WTC11 (cell line): Measurements from ENCODE around the gene ZSCAN16.

Source experiments
- ESRRA ChIP-seq: sonication (generic); formaldehyde crosslinking; IDR thresholded peaks from 2 replicates; pipeline ENCODE4 v1.8.1; 2022; ENCODE audit warnings: mild to moderate bottlenecking, missing genetic modification reagents, borderline replicate concordance
- TCF7 ChIP-seq: sonication (generic); formaldehyde crosslinking; IDR thresholded peaks from 2 replicates; pipeline ENCODE4 v1.8.0; 2022; ENCODE audit warnings: mild to moderate bottlenecking, low read depth, missing genetic modification reagents, moderate library complexity
- TEAD4 ChIP-seq: sonication (generic); formaldehyde crosslinking; IDR thresholded peaks from 2 replicates; pipeline ENCODE4 v1.8.0; 2022; ENCODE audit warnings: mild to moderate bottlenecking, missing genetic modification reagents
- TF ChIP-seq, protein P1 (sequence below): fragments of 250-450 bp; sonication (Bioruptor Pico); IDR thresholded peaks from 2 replicates; pipeline ENCODE4 v1.8.0; 2021; ENCODE audit warnings: mild to moderate bottlenecking
- TF ChIP-seq, protein P2 (sequence below): fragments of 200-600 bp; IDR thresholded peaks from 2 replicates; pipeline ENCODE4 v1.8.0; 2022; ENCODE audit warnings: antibody characterized with exemption
- TF ChIP-seq, protein P3 (sequence below): sonication (generic); formaldehyde crosslinking; IDR thresholded peaks from 2 replicates; pipeline ENCODE4 v1.8.0; 2022; ENCODE audit warnings: missing genetic modification reagents
- TF ChIP-seq, protein P4 (sequence below): sonication (generic); formaldehyde crosslinking; IDR thresholded peaks from 2 replicates; pipeline ENCODE4 v1.8.0; 2022; ENCODE audit warnings: mild to moderate bottlenecking, missing genetic modification reagents
- TF ChIP-seq, protein P5 (sequence below): sonication (generic); formaldehyde crosslinking; IDR thresholded peaks from 2 replicates; pipeline ENCODE4 v1.8.1; 2023; ENCODE audit warnings: mild to moderate bottlenecking, missing genetic modification reagents

DNA sequence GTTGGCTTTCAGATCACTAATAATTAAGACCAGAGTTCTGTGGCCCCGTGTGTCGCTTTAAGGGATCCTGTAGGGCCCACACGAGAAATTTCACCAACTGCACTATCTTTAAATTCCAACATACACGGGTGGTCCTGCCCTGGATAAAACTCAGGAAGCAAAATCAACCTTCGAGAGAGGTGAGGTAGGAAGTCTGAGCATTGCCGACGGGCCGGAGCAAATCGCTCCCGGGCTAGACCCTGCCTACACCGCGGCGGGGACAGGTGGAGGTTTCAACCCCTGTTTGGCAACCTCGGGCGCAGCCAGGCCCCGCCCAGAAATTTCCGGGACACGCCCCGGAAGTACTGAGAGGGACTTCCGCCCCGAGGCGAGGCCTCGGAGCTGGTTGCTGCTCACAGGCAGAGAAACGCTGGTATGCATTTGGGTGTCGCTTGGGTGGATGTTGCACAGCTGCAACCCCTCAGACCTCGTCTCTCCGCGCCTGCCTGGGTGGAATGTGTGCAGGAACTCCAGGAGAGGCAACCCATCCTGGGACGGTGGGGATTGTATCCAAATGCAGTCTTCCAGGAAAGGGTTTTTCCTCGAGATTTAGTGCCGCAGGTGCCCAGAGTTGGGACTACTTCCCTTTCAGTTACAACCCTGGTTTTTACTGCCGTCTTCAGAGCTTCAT lies 37.1 kb downstream of the ZSCAN16 start:
- TF ChIP-seq, protein P1, sequence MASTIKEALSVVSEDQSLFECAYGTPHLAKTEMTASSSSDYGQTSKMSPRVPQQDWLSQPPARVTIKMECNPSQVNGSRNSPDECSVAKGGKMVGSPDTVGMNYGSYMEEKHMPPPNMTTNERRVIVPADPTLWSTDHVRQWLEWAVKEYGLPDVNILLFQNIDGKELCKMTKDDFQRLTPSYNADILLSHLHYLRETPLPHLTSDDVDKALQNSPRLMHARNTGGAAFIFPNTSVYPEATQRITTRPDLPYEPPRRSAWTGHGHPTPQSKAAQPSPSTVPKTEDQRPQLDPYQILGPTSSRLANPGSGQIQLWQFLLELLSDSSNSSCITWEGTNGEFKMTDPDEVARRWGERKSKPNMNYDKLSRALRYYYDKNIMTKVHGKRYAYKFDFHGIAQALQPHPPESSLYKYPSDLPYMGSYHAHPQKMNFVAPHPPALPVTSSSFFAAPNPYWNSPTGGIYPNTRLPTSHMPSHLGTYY (CRISPR knock-in tag): no peak
- TF ChIP-seq, protein P2, sequence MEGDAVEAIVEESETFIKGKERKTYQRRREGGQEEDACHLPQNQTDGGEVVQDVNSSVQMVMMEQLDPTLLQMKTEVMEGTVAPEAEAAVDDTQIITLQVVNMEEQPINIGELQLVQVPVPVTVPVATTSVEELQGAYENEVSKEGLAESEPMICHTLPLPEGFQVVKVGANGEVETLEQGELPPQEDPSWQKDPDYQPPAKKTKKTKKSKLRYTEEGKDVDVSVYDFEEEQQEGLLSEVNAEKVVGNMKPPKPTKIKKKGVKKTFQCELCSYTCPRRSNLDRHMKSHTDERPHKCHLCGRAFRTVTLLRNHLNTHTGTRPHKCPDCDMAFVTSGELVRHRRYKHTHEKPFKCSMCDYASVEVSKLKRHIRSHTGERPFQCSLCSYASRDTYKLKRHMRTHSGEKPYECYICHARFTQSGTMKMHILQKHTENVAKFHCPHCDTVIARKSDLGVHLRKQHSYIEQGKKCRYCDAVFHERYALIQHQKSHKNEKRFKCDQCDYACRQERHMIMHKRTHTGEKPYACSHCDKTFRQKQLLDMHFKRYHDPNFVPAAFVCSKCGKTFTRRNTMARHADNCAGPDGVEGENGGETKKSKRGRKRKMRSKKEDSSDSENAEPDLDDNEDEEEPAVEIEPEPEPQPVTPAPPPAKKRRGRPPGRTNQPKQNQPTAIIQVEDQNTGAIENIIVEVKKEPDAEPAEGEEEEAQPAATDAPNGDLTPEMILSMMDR: no peak
- TF ChIP-seq, protein P3, sequence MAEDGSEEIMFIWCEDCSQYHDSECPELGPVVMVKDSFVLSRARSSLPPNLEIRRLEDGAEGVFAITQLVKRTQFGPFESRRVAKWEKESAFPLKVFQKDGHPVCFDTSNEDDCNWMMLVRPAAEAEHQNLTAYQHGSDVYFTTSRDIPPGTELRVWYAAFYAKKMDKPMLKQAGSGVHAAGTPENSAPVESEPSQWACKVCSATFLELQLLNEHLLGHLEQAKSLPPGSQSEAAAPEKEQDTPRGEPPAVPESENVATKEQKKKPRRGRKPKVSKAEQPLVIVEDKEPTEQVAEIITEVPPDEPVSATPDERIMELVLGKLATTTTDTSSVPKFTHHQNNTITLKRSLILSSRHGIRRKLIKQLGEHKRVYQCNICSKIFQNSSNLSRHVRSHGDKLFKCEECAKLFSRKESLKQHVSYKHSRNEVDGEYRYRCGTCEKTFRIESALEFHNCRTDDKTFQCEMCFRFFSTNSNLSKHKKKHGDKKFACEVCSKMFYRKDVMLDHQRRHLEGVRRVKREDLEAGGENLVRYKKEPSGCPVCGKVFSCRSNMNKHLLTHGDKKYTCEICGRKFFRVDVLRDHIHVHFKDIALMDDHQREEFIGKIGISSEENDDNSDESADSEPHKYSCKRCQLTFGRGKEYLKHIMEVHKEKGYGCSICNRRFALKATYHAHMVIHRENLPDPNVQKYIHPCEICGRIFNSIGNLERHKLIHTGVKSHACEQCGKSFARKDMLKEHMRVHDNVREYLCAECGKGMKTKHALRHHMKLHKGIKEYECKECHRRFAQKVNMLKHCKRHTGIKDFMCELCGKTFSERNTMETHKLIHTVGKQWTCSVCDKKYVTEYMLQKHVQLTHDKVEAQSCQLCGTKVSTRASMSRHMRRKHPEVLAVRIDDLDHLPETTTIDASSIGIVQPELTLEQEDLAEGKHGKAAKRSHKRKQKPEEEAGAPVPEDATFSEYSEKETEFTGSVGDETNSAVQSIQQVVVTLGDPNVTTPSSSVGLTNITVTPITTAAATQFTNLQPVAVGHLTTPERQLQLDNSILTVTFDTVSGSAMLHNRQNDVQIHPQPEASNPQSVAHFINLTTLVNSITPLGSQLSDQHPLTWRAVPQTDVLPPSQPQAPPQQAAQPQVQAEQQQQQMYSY: no peak
- TF ChIP-seq TCF7 (CRISPR knock-in tag) (no peak), ESRRA (no peak), TEAD4 (CRISPR knock-in tag) (no peak)
- TF ChIP-seq, protein P4, sequence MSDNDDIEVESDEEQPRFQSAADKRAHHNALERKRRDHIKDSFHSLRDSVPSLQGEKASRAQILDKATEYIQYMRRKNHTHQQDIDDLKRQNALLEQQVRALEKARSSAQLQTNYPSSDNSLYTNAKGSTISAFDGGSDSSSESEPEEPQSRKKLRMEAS (CRISPR knock-in tag): no peak; the same call in 1 of the 2 replicates
- TF ChIP-seq, protein P5, sequence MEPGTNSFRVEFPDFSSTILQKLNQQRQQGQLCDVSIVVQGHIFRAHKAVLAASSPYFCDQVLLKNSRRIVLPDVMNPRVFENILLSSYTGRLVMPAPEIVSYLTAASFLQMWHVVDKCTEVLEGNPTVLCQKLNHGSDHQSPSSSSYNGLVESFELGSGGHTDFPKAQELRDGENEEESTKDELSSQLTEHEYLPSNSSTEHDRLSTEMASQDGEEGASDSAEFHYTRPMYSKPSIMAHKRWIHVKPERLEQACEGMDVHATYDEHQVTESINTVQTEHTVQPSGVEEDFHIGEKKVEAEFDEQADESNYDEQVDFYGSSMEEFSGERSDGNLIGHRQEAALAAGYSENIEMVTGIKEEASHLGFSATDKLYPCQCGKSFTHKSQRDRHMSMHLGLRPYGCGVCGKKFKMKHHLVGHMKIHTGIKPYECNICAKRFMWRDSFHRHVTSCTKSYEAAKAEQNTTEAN: no peak
